ENCODE results near the gene PRM2.

Gene PRM2

GRCh38 chr16:11303405-11304138 is 27.3 kb upstream of the PRM2 start:
- ChIA-PET POLR2A (no interaction called here), CTCF (interaction anchor here (1.0 kb wide), 1 partner anchor 53 kb away, joined by 3 read pairs; no protein-coding TSS in a partner anchor)
- no peak for DNase-seq (ENCODE audit: extremely low spot score)
- no peak for TF ChIP-seq CTCF (IDR thresholded peaks at IDR 0.05; ENCODE audit: control extremely low read depth, extremely low read depth, low read depth, missing control alignments)

DNA sequence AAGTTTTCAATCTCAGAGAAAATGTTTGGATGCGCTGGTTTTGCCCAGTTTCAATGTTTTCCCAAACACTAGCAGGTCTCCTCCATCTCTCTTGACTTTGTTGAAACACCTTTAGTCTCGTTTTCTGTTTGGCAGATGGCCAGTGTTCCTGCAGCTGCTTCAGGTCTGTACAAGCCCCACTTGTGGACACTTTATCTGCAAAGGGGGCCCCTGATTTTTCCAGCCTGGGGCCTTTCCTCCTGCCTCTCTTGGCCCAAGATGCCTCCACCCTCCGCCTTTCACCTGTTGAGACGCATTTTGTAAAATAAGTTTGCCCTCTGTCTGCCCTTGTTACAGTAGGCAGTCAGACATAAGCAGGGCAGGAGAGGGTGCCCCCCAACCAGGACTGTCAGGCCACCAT is 26.7 kb upstream of the PRM2 start:
- ChIA-PET POLR2A (no interaction called here), CTCF (no interaction called here)
- TF ChIP-seq CTCF (IDR thresholded peaks at IDR 0.05; ENCODE audit: control extremely low read depth, extremely low read depth, low read depth, missing control alignments) = no peak
- DNase-seq (ENCODE audit: extremely low spot score) = no peak

DNA sequence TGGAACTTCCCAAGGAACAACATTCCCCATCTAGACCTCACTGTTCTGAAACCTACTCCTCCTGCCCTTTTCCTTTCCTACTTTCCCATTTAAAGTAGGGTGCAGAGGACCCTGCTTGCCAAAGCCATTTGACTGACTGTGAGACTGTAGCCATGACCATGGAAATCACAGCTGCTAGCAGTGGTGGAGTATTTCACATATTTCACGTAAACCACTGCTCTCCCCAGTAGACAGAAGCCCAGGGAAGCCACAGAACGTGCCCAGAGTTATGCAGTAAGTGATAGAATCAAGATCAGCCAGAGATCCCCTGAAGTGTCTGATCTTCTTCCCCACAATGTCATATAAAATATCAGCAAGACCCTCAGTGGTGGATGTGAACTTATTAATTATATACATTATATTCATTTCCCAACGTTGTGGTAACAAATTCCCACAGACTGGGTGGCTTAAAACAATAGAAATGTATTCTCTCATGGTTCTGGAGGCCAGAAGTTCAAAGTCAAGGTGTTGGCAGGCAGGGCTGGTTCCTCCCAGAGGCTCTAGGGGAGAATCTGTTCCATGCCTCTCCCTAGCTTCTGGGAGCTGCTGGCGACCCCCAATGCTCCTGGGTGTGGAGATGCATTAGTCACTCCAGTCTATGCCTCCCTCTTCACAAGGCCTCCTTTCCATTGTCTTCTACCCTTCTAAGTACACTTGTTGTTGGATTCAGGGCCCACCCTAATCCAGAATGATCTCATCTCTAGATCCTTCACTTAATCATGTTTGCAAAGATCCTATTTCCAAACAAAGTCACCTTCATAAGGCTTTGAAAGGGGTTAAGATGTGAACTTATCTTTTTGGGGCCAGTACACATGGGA is 25.6 kb upstream of the PRM2 start:
- ChIA-PET POLR2A (interaction anchor here (1.2 kb wide), 1 partner anchor 47 kb away, joined by 3 read pairs; no protein-coding TSS in a partner anchor), CTCF (interaction anchor here (1.0 kb wide), 1 partner anchor 9 kb away, joined by 5 read pairs; no protein-coding TSS in a partner anchor)
- no peak for TF ChIP-seq CTCF (IDR thresholded peaks at IDR 0.05; ENCODE audit: control extremely low read depth, extremely low read depth, low read depth, missing control alignments)
- DNase-seq (ENCODE audit: extremely low spot score) = no peak

DNA sequence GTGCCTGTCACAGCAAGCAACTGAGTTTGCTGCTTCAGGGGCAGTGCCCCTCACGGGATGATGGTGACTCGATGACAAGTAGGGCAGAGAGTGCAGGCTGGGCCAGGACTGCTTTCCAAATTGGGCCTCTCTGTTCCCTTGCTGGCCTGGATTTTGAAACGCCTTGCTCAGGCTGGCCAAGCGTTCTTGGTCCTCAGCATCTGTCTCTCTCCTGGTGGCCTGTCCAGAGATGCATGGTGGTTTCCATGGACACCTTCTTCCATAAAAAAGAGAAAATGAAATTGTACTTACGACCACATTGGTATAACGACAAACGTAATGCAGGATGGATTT is 24.2 kb upstream of the PRM2 start:
- ChIA-PET CTCF (interaction anchor here (4.2 kb wide), 1 partner anchor 10 kb away, joined by 36 read pairs; no protein-coding TSS in a partner anchor), POLR2A (no interaction called here)
- DNase-seq (ENCODE audit: extremely low spot score) = no peak
- TF ChIP-seq CTCF (IDR thresholded peaks at IDR 0.05; ENCODE audit: control extremely low read depth, extremely low read depth, low read depth, missing control alignments) = no peak

DNA sequence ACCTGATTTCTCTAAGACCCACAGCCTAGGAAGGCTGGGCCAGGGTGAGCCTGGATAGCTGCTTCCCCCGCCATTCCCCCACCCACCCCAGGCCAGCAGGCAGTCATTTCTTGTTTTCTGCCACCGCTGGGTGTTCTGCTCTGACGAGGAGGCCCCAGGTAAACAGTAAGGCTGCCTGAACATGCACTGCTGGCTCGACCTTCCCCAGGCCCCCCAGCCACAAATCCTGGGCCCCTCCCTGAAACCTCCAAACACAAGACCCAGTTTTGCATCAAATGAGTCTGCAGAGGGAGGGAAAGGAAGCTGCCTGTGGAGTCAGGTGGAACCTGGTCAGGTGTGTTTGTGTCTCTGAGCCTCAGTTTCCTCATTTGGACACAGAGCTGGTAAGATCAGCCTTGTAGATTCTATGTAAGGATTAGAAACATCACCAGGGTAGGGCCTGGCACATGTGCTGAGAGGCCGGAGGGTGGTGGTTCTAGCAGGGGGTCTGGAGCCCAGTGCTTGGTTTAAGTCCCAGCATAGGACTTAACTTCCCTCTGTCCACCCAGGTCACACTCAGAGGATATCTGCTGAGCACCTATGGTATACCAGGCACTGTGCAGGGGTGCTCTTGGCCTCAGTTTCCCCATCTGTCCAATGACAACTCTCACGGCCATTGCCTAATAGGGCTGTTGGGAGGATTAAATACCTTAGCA is 23.7 kb upstream of the PRM2 start:
- DNase-seq (ENCODE audit: extremely low spot score) = no peak
- ChIA-PET CTCF (interaction anchor here (1.8 to 4.2 kb wide), 3 partner anchors 10 to 328 kb away, joined by 5 to 36 read pairs (median 25); partner anchors contain the start of gene SOCS1), POLR2A (no interaction called here)
- TF ChIP-seq CTCF (IDR thresholded peaks at IDR 0.05; ENCODE audit: control extremely low read depth, extremely low read depth, low read depth, missing control alignments) = no peak

DNA sequence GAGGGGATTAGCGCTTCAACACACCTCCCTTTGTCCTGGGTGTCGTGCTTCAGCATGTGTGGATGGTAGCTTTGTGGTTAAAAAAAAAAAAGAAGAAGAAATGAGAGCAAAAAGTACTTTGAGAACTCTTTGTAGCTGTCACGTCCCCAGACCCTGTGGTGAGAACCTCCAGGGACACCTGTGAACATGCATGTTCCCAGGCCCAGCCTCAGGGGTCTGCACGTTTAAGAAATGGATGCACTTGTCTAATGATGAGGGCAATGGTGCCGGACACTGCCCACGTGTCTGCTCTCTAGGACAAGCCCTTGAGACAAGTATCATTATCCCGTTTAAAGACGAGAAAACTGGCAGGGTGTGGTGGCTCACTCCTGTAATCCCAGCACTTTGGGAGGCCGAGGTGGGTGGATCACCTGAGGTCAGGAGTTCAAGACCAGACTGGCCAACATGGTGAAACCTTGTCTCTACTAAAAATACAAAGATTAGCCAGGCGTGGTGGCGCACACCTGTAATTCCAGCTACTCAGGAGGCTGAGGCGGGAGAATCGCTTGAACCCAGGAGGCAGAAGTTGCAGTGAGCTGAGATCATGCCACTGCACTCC is 22.8 kb upstream of the PRM2 start:
- CTCF ChIA-PET = interaction anchor here (1.1 to 4.2 kb wide), 10 partner anchors 10 to 328 kb away, joined by 3 to 36 read pairs (median 5); partner anchors contain the start of genes PRM1 and SOCS1
- DNase-seq (ENCODE audit: extremely low spot score) = peak; percentile 62
- POLR2A ChIA-PET = interaction anchor here (0.6 to 2.8 kb wide), 3 partner anchors 11 to 43 kb away, joined by 3 to 26 read pairs (median 5); partner anchors contain the start of gene SOCS1

Data from GM10248 (cell line).